Stimulated activated memory B cell treated with anti-CD40 and anti-IgM and Interleukin-4, amounts not matched to agents 10 μg/mL and 1 μg/mL and 100 μg/mL, for 72 hours (primary cell): ENCODE measurements around the gene QRFPR.
"Not testable (repeated sequence)": the region's sequence is repeated elsewhere in the genome, so short reads cannot be mapped to it uniquely, and the experiment has no call there.

Experiments used
- ATAC-seq: fragments of 150-1000 bp; cut with Tn5 transposase; 2 replicates; pipeline ENCODE4 v1.10.0; 2021
- H3K27ac Mint-ChIP-seq: one replicate; pipeline ENCODE4 v1.8.0; 2022; ENCODE audit warnings: mild to moderate bottlenecking, mixed read lengths
- H3K27me3 Mint-ChIP-seq: one replicate; pipeline ENCODE4 v1.8.0; 2022; ENCODE audit warnings: mixed read lengths
- H3K36me3 Mint-ChIP-seq: one replicate; pipeline ENCODE4 v1.8.0; 2022; ENCODE audit warnings: mixed read lengths
- H3K4me1 Mint-ChIP-seq: one replicate; pipeline ENCODE4 v1.8.0; 2022; ENCODE audit warnings: mixed read lengths
- H3K4me3 Mint-ChIP-seq: one replicate; pipeline ENCODE4 v1.8.0; 2022; ENCODE audit warnings: mild to moderate bottlenecking, moderate library complexity, mixed read lengths
- H3K9me3 Mint-ChIP-seq: one replicate; pipeline ENCODE4 v1.8.0; 2022; ENCODE audit warnings: mixed read lengths

Gene QRFPR

GRCh38 chr4:121380776-121381462, at the start of gene QRFPR:
Gene QRFPR (minus strand): TSS chr4:121381018. CDS start chr4:121380647, 371 bp downstream.
- Mint-ChIP-seq H3K27ac (no peak within 1 kb of the TSS), H3K27me3 (peaks cover 61% of the 10 kb centered on the region), H3K36me3 (no peaks in the 10 kb centered on the region), H3K4me3 (no peak within 1 kb of the TSS), H3K4me1 (peaks cover 7% of the 10 kb centered on the region), H3K9me3 (peaks cover 6% of the 10 kb centered on the region)
- ATAC-seq: no peak

GRCh38 chr4:121428721-121429120, 47.9 kb upstream of the QRFPR start:
- Mint-ChIP-seq H3K36me3 (no peaks in the 10 kb centered on the region), H3K27me3 (no peaks in the 10 kb centered on the region), H3K27ac (no peak overlapping the region), H3K9me3 (peaks cover 8% of the 10 kb centered on the region), H3K4me3 (no peak overlapping the region), H3K4me1 (no peaks in the 10 kb centered on the region)
- ATAC-seq: no peak

GRCh38 chr4:121421594-121421993, 40.8 kb upstream of the QRFPR start:
- ATAC-seq: no peak
- Mint-ChIP-seq H3K9me3 (peaks cover 2% of the 10 kb centered on the region), H3K36me3 (no peaks in the 10 kb centered on the region), H3K4me3 (no peak overlapping the region), H3K4me1 (no peaks in the 10 kb centered on the region), H3K27ac (no peak overlapping the region), H3K27me3 (peaks cover 29% of the 10 kb centered on the region)

- Mint-ChIP-seq H3K4me3 (no peak overlapping the region), H3K9me3 (peaks cover 19% of the 10 kb centered on the region), H3K27ac (no peak overlapping the region), H3K36me3 (no peaks in the 10 kb centered on the region), H3K27me3 (peaks cover 19% of the 10 kb centered on the region), H3K4me1 (no peaks in the 10 kb centered on the region)
- no peak for ATAC-seq
Observed at GRCh38 chr4:121411151-121411744, 30.4 kb upstream of the QRFPR start.

GRCh38 chr4:121408567-121408966, 27.7 kb upstream of the QRFPR start:
- not testable (repeated sequence) for H3K4me1 Mint-ChIP-seq, ATAC-seq, H3K36me3 Mint-ChIP-seq, H3K4me3 Mint-ChIP-seq, H3K27ac Mint-ChIP-seq
- H3K27me3 Mint-ChIP-seq: peaks cover 16% of the 10 kb centered on the region
- peaks cover 13% of the 10 kb centered on the region for H3K9me3 Mint-ChIP-seq

GRCh38 chr4:121400632-121401031, 19.8 kb upstream of the QRFPR start:
- no peak for ATAC-seq
- H3K27ac Mint-ChIP-seq: no peak overlapping the region
- H3K4me1 Mint-ChIP-seq: no peaks in the 10 kb centered on the region
- no peak overlapping the region for H3K4me3 Mint-ChIP-seq
- H3K27me3 Mint-ChIP-seq: no peaks in the 10 kb centered on the region
- H3K9me3 Mint-ChIP-seq: no peaks in the 10 kb centered on the region
- H3K36me3 Mint-ChIP-seq: no peaks in the 10 kb centered on the region

GRCh38 chr4:121397941-121398601, 17.3 kb upstream of the QRFPR start:
- H3K36me3 Mint-ChIP-seq: no peaks in the 10 kb centered on the region
- no peaks in the 10 kb centered on the region for H3K4me1 Mint-ChIP-seq
- no peak overlapping the region for H3K4me3 Mint-ChIP-seq
- no peaks in the 10 kb centered on the region for H3K9me3 Mint-ChIP-seq
- H3K27ac Mint-ChIP-seq: no peak overlapping the region
- no peak for ATAC-seq
- no peaks in the 10 kb centered on the region for H3K27me3 Mint-ChIP-seq

GRCh38 chr4:121397434-121397833, 16.6 kb upstream of the QRFPR start:
- Mint-ChIP-seq H3K27me3 (no peaks in the 10 kb centered on the region), H3K9me3 (no peaks in the 10 kb centered on the region), H3K36me3 (no peaks in the 10 kb centered on the region), H3K27ac (no peak overlapping the region), H3K4me3 (no peak overlapping the region), H3K4me1 (no peaks in the 10 kb centered on the region)
- ATAC-seq: no peak

GRCh38 chr4:121392426-121393086, 11.7 kb upstream of the QRFPR start:
- no peak overlapping the region for H3K27ac Mint-ChIP-seq
- H3K4me3 Mint-ChIP-seq: no peak overlapping the region
- no peaks in the 10 kb centered on the region for H3K27me3 Mint-ChIP-seq
- H3K9me3 Mint-ChIP-seq: peaks cover 2% of the 10 kb centered on the region
- no peaks in the 10 kb centered on the region for H3K4me1 Mint-ChIP-seq
- ATAC-seq: no peak
- no peaks in the 10 kb centered on the region for H3K36me3 Mint-ChIP-seq

GRCh38 chr4:121390335-121390734, 9.5 kb upstream of the QRFPR start:
- Mint-ChIP-seq H3K27me3 (peaks cover 7% of the 10 kb centered on the region), H3K36me3 (no peaks in the 10 kb centered on the region), H3K4me3 (no peak overlapping the region), H3K9me3 (peaks cover 2% of the 10 kb centered on the region), H3K27ac (no peak overlapping the region), H3K4me1 (no peaks in the 10 kb centered on the region)
- no peak for ATAC-seq

- Mint-ChIP-seq H3K9me3 (peaks cover 6% of the 10 kb centered on the region), H3K27ac (no peak overlapping the region), H3K4me3 (no peak overlapping the region), H3K27me3 (peaks cover 54% of the 10 kb centered on the region), H3K4me1 (peaks cover 7% of the 10 kb centered on the region), H3K36me3 (no peaks in the 10 kb centered on the region)
- no peak for ATAC-seq
Observed at GRCh38 chr4:121379276-121379675, 1.5 kb downstream of the QRFPR start.

GRCh38 chr4:121377076-121377475, 3.7 kb downstream of the QRFPR start:
- H3K9me3 Mint-ChIP-seq: peaks cover 5% of the 10 kb centered on the region
- H3K27me3 Mint-ChIP-seq: peaks cover 40% of the 10 kb centered on the region
- ATAC-seq: no peak
- H3K27ac Mint-ChIP-seq: no peak overlapping the region
- peaks cover 7% of the 10 kb centered on the region for H3K4me1 Mint-ChIP-seq
- no peaks in the 10 kb centered on the region for H3K36me3 Mint-ChIP-seq
- H3K4me3 Mint-ChIP-seq: no peak overlapping the region

GRCh38 chr4:121376556-121376955, 4.3 kb downstream of the QRFPR start:
- peaks cover 7% of the 10 kb centered on the region for H3K4me1 Mint-ChIP-seq
- no peak overlapping the region for H3K27ac Mint-ChIP-seq
- no peak for ATAC-seq
- H3K36me3 Mint-ChIP-seq: no peaks in the 10 kb centered on the region
- H3K9me3 Mint-ChIP-seq: peaks cover 4% of the 10 kb centered on the region
- peaks cover 34% of the 10 kb centered on the region for H3K27me3 Mint-ChIP-seq
- no peak overlapping the region for H3K4me3 Mint-ChIP-seq

- Mint-ChIP-seq H3K27ac (no peak overlapping the region), H3K4me3 (no peak overlapping the region), H3K4me1 (peaks cover 7% of the 10 kb centered on the region), H3K27me3 (peaks cover 31% of the 10 kb centered on the region), H3K9me3 (peaks cover 4% of the 10 kb centered on the region), H3K36me3 (no peaks in the 10 kb centered on the region)
- no peak for ATAC-seq
Observed at GRCh38 chr4:121376097-121376496, 4.7 kb downstream of the QRFPR start.

- Mint-ChIP-seq H3K27me3 (peaks cover 28% of the 10 kb centered on the region), H3K9me3 (peaks cover 4% of the 10 kb centered on the region), H3K4me1 (peaks cover 6% of the 10 kb centered on the region), H3K36me3 (no peaks in the 10 kb centered on the region), H3K4me3 (no peak overlapping the region), H3K27ac (no peak overlapping the region)
- ATAC-seq: no peak
Observed at GRCh38 chr4:121375262-121375661, 5.6 kb downstream of the QRFPR start.
